Ovary (tissue), 3 donors: Measurements from ENCODE around the gene KRTAP5-11.

Source experiments
- EP300 ChIP-seq: sonication (generic); formaldehyde crosslinking; IDR thresholded peaks from one replicate; pipeline ENCODE4 v1.6.1; 2017; ENCODE audit warnings: antibody characterized with exemption
- POLR2A ChIP-seq: fragments of 450-650 bp; IDR thresholded peaks from one replicate; pipeline ENCODE4 v1.6.1; 2017; ENCODE audit warnings: antibody characterized with exemption, mild to moderate bottlenecking, moderate library complexity
- TF ChIP-seq, protein P1 (sequence below), 3 donors: fragments of 450-650 bp in 2 of 3; fragments of 200-600 bp in 1 of 3; IDR thresholded peaks; one replicate each; pipeline versions ENCODE4 v1.5.1 to v1.8.0; 2016 to 2022; ENCODE audit warnings: antibody characterized with exemption in 3 of 3, mild to moderate bottlenecking in 1 of 3
- donor health status: DM: no; HTN: no; CAD: no.

DNA sequence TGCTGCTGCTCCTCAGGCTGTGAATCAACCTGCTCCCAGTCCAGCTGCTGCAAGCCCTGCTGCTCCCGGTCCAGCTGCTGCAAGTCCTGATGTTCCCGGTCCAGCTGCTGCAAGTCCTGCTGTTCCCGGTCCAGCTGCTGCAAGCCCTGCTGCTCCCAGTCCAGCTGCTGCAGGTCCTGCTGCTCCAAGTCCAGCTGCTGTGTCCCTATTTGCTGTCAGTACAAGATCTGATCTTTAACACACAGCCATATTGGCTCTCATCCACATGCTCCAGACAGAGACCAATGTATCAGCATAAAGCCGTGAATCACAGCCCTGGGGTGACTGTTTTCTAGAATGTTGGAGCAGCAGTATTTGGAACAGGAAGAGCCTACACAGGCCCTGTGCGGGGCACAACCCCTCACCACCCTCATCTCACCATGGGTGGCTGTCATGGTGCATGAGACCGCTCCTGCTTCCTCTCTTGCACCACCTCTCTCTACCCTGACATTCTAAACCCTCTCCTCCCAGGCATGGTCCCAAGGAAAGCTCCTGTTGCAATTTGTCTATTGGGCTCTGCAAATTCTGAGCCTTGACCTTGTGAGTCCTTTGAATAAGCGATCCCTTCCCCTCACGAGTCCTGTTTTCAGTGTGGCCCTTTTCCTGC, 13.8 kb downstream of the KRTAP5-11 start:
- TF ChIP-seq, protein P1, sequence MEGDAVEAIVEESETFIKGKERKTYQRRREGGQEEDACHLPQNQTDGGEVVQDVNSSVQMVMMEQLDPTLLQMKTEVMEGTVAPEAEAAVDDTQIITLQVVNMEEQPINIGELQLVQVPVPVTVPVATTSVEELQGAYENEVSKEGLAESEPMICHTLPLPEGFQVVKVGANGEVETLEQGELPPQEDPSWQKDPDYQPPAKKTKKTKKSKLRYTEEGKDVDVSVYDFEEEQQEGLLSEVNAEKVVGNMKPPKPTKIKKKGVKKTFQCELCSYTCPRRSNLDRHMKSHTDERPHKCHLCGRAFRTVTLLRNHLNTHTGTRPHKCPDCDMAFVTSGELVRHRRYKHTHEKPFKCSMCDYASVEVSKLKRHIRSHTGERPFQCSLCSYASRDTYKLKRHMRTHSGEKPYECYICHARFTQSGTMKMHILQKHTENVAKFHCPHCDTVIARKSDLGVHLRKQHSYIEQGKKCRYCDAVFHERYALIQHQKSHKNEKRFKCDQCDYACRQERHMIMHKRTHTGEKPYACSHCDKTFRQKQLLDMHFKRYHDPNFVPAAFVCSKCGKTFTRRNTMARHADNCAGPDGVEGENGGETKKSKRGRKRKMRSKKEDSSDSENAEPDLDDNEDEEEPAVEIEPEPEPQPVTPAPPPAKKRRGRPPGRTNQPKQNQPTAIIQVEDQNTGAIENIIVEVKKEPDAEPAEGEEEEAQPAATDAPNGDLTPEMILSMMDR (IDR thresholded peaks at IDR 0.05): no peak
- TF ChIP-seq POLR2A (no peak), EP300 (no peak)
